Activated CD4-positive, alpha-beta memory T cell treated with anti-CD3 and anti-CD28 coated beads, Interleukin-2, amount 10 ng/mL, durations not matched to agents 7 days and 5 days (primary cell): ENCODE results near the gene AVP. TPM values are rescaled to one million over a fixed set of nuclear protein-coding genes. Genes with fewer than 3 reads are reported as not detected.
"Not testable (repeated sequence)": the region's sequence is repeated elsewhere in the genome, so short reads cannot be mapped to it uniquely, and the experiment has no call there.

Experiments
- CTCF ChIA-PET: fragments of 350-600 bp; sonication (Branson Sonifier 250); formaldehyde crosslinking; loops from one replicate; lab custom pipeline; 2021; ENCODE audit warnings: antibody characterized with exemption, inconsistent platforms; lab: Charles Lee
- POLR2A ChIA-PET: fragments of 350-600 bp; sonication (Branson Sonifier 250); formaldehyde crosslinking; loops from one replicate; lab custom pipeline; 2021; ENCODE audit warnings: antibody characterized with exemption; lab: Charles Lee
- DNase-seq: peaks from one replicate; pipeline ENCODE4 v3.0.0-alpha.2; 2020
- H3K27ac Mint-ChIP-seq: one replicate; pipeline ENCODE4 v1.8.0; 2021; ENCODE audit warnings: mild to moderate bottlenecking, mixed read lengths
- H3K27me3 Mint-ChIP-seq: one replicate; pipeline ENCODE4 v1.8.0; 2021; ENCODE audit warnings: mixed read lengths
- H3K36me3 Mint-ChIP-seq: one replicate; pipeline ENCODE4 v1.8.0; 2021; ENCODE audit warnings: low read depth, mixed read lengths
- H3K4me1 Mint-ChIP-seq: one replicate; pipeline ENCODE4 v1.8.0; 2021; ENCODE audit warnings: mixed read lengths
- H3K4me3 Mint-ChIP-seq: one replicate; pipeline ENCODE4 v1.8.0; 2021; ENCODE audit warnings: mild to moderate bottlenecking, mixed read lengths
- H3K9me3 Mint-ChIP-seq: one replicate; pipeline ENCODE4 v1.8.0; 2021; ENCODE audit warnings: mixed read lengths
- total RNA-seq, 2 experiments: library from RNA; stranded (reverse); gene quantifications; one replicate each; pipeline ENCODE4 v1.2.3, GENCODE V29; 2021

AVP gene
- total RNA-seq, 2 experiments from 2014 or later, result not detected

GRCh38 chr20:3092611-3093379 lies 8.3 kb upstream of the AVP start:
- ChIA-PET CTCF (interaction anchor here (1.0 to 1.4 kb wide), 2 partner anchors 15 to 16 kb away, joined by 3 to 5 read pairs; no protein-coding TSS in a partner anchor), POLR2A (interaction anchor here (0.7 to 1.4 kb wide), 3 partner anchors 8 to 15 kb away, joined by 3 to 7 read pairs (median 3); no protein-coding TSS in a partner anchor)
- Mint-ChIP-seq H3K4me3 (peak overlapping the region; percentile 74), H3K36me3 (no peaks in the 10 kb centered on the region), H3K9me3 (no peaks in the 10 kb centered on the region), H3K27me3 (peaks cover 39% of the 10 kb centered on the region), H3K4me1 (peaks cover 21% of the 10 kb centered on the region), H3K27ac (no peak overlapping the region)
- DNase-seq, result peak; percentile 31

GRCh38 chr20:3090565-3090964 lies 6.0 kb upstream of the AVP start:
- Mint-ChIP-seq H3K4me3 (no peak overlapping the region), H3K9me3 (no peaks in the 10 kb centered on the region), H3K27me3 (peaks cover 35% of the 10 kb centered on the region), H3K27ac (no peak overlapping the region), H3K36me3 (no peaks in the 10 kb centered on the region), H3K4me1 (peaks cover 21% of the 10 kb centered on the region)
- ChIA-PET CTCF (interaction anchor here (0.7 to 1.0 kb wide), 2 partner anchors 21 to 377 kb away, joined by 3 read pairs; no protein-coding TSS in a partner anchor), POLR2A (no interaction called here)
- DNase-seq, result no peak

- ChIA-PET POLR2A (no interaction called here), CTCF (interaction anchor here (0.9 to 1.7 kb wide), 2 partner anchors 10 to 28 kb away, joined by 4 read pairs; no protein-coding TSS in a partner anchor)
- H3K4me1 Mint-ChIP-seq, result peaks cover 18% of the 10 kb centered on the region
- H3K27me3 Mint-ChIP-seq, result peaks cover 50% of the 10 kb centered on the region
- H3K27ac Mint-ChIP-seq, result no peak overlapping the region
- no peaks in the 10 kb centered on the region for H3K36me3 Mint-ChIP-seq
- no peak for DNase-seq
- H3K4me3 Mint-ChIP-seq, result no peak overlapping the region
- H3K9me3 Mint-ChIP-seq, result no peaks in the 10 kb centered on the region
Observed at GRCh38 chr20:3088031-3088430, 3.5 kb upstream of the AVP start.

GRCh38 chr20:3085571-3086072 lies 1.1 kb upstream of the AVP start:
- H3K36me3 Mint-ChIP-seq, result no peaks in the 10 kb centered on the region
- CTCF ChIA-PET, result no interaction called here
- DNase-seq, result no peak
- POLR2A ChIA-PET, result no interaction called here
- H3K27ac Mint-ChIP-seq, result no peak overlapping the region
- H3K9me3 Mint-ChIP-seq, result no peaks in the 10 kb centered on the region
- peaks cover 57% of the 10 kb centered on the region for H3K27me3 Mint-ChIP-seq
- H3K4me3 Mint-ChIP-seq, result no peak overlapping the region
- H3K4me1 Mint-ChIP-seq, result peaks cover 15% of the 10 kb centered on the region

GRCh38 chr20:3084986-3085360 lies 449 bp upstream of the AVP start:
- no peaks in the 10 kb centered on the region for H3K9me3 Mint-ChIP-seq
- H3K4me1 Mint-ChIP-seq, result peaks cover 10% of the 10 kb centered on the region
- H3K4me3 Mint-ChIP-seq, result no peak overlapping the region
- DNase-seq, result no peak
- H3K27ac Mint-ChIP-seq, result no peak overlapping the region
- POLR2A ChIA-PET, result no interaction called here
- H3K27me3 Mint-ChIP-seq, result peaks cover 56% of the 10 kb centered on the region
- CTCF ChIA-PET, result no interaction called here
- H3K36me3 Mint-ChIP-seq, result no peaks in the 10 kb centered on the region

GRCh38 chr20:3082955-3083952 lies 1.3 kb downstream of the AVP start:
- CTCF ChIA-PET, result interaction anchor here (0.6 kb wide), 1 partner anchor 30 kb away, joined by 3 read pairs; no protein-coding TSS in a partner anchor
- POLR2A ChIA-PET, result no interaction called here
- H3K27me3 Mint-ChIP-seq, result peaks cover 54% of the 10 kb centered on the region

GRCh38 chr20:3082306-3082951 lies 2.1 kb downstream of the AVP start:
- H3K9me3 Mint-ChIP-seq, result peaks cover 5% of the 10 kb centered on the region
- peaks cover 57% of the 10 kb centered on the region for H3K27me3 Mint-ChIP-seq
- no peak overlapping the region for H3K27ac Mint-ChIP-seq
- peaks cover 5% of the 10 kb centered on the region for H3K36me3 Mint-ChIP-seq
- CTCF ChIA-PET, result no interaction called here
- H3K4me1 Mint-ChIP-seq, result peaks cover 17% of the 10 kb centered on the region
- DNase-seq, result no peak
- no peak overlapping the region for H3K4me3 Mint-ChIP-seq
- POLR2A ChIA-PET, result no interaction called here

More at GRCh38 chr20:3082955-3083952, 1.3 kb downstream of the AVP start:
- no peaks in the 10 kb centered on the region for H3K36me3 Mint-ChIP-seq
- H3K27ac Mint-ChIP-seq, result no peak overlapping the region
- no peak overlapping the region for H3K4me3 Mint-ChIP-seq
- no peaks in the 10 kb centered on the region for H3K9me3 Mint-ChIP-seq
- peaks cover 10% of the 10 kb centered on the region for H3K4me1 Mint-ChIP-seq
- no peak for DNase-seq

- H3K36me3 Mint-ChIP-seq, result peaks cover 5% of the 10 kb centered on the region
- H3K4me3 Mint-ChIP-seq, result no peak overlapping the region
- POLR2A ChIA-PET, result no interaction called here
- H3K4me1 Mint-ChIP-seq, result peaks cover 22% of the 10 kb centered on the region
- peaks cover 57% of the 10 kb centered on the region for H3K27me3 Mint-ChIP-seq
- DNase-seq, result no peak
- no peak overlapping the region for H3K27ac Mint-ChIP-seq
- H3K9me3 Mint-ChIP-seq, result peaks cover 5% of the 10 kb centered on the region
- CTCF ChIA-PET, result no interaction called here
Observed at GRCh38 chr20:3081641-3082040, 2.9 kb downstream of the AVP start.

- Mint-ChIP-seq H3K27me3 (peaks cover 57% of the 10 kb centered on the region), H3K4me1 (peaks cover 23% of the 10 kb centered on the region), H3K9me3 (peaks cover 5% of the 10 kb centered on the region), H3K4me3 (no peak overlapping the region), H3K27ac (no peak overlapping the region), H3K36me3 (peaks cover 5% of the 10 kb centered on the region)
- DNase-seq, result no peak
- POLR2A ChIA-PET, result no interaction called here
- CTCF ChIA-PET, result no interaction called here
Observed at GRCh38 chr20:3080939-3081388, 3.6 kb downstream of the AVP start.

GRCh38 chr20:3077618-3078134 lies 6.8 kb downstream of the AVP start:
- peak overlapping the region; percentile 64 for H3K27ac Mint-ChIP-seq
- H3K27me3 Mint-ChIP-seq, result peaks cover 42% of the 10 kb centered on the region
- ChIA-PET CTCF (interaction anchor here (0.8 to 1.6 kb wide), 10 partner anchors 8 to 80 kb away, joined by 3 to 17 read pairs (median 5); no protein-coding TSS in a partner anchor), POLR2A (interaction anchor here (0.6 to 1.2 kb wide), 7 partner anchors 8 to 226 kb away, joined by 3 to 7 read pairs (median 3); partner anchors contain the start of genes FASTKD5 and UBOX5)
- H3K4me1 Mint-ChIP-seq, result peaks cover 34% of the 10 kb centered on the region
- H3K36me3 Mint-ChIP-seq, result peaks cover 5% of the 10 kb centered on the region
- DNase-seq, result peak; percentile 33
- H3K4me3 Mint-ChIP-seq, result no peak overlapping the region
- peaks cover 5% of the 10 kb centered on the region for H3K9me3 Mint-ChIP-seq

GRCh38 chr20:3075315-3075714 lies 9.2 kb downstream of the AVP start:
- H3K9me3 Mint-ChIP-seq, POLR2A ChIA-PET, H3K4me3 Mint-ChIP-seq, H3K36me3 Mint-ChIP-seq, CTCF ChIA-PET, DNase-seq, H3K27ac Mint-ChIP-seq: not testable (repeated sequence)
- H3K4me1 Mint-ChIP-seq, result peaks cover 40% of the 10 kb centered on the region
- H3K27me3 Mint-ChIP-seq, result peaks cover 31% of the 10 kb centered on the region

GRCh38 chr20:3074812-3075211 lies 9.7 kb downstream of the AVP start:
- CTCF ChIA-PET, result no interaction called here
- Mint-ChIP-seq H3K4me1 (peaks cover 40% of the 10 kb centered on the region), H3K4me3 (no peak overlapping the region), H3K36me3 (peaks cover 5% of the 10 kb centered on the region), H3K9me3 (peaks cover 5% of the 10 kb centered on the region), H3K27ac (no peak overlapping the region), H3K27me3 (peaks cover 26% of the 10 kb centered on the region)
- POLR2A ChIA-PET, result no interaction called here
- no peak for DNase-seq
